HG02610 (cell line): ENCODE measurements around the gene CLDN6.
"Not testable (repeated sequence)": the region's sequence is repeated elsewhere in the genome, so short reads cannot be mapped to it uniquely, and the experiment has no call there.

Experiments used
- ATAC-seq: cut with Tn5 transposase; IDR thresholded peaks from one replicate; pipeline ENCODE4 v1.9.1; 2021; ENCODE audit warnings: mild to moderate bottlenecking, moderate library complexity; ENCODE audit not compliant: unreplicated experiment

CLDN6 gene

DNA sequence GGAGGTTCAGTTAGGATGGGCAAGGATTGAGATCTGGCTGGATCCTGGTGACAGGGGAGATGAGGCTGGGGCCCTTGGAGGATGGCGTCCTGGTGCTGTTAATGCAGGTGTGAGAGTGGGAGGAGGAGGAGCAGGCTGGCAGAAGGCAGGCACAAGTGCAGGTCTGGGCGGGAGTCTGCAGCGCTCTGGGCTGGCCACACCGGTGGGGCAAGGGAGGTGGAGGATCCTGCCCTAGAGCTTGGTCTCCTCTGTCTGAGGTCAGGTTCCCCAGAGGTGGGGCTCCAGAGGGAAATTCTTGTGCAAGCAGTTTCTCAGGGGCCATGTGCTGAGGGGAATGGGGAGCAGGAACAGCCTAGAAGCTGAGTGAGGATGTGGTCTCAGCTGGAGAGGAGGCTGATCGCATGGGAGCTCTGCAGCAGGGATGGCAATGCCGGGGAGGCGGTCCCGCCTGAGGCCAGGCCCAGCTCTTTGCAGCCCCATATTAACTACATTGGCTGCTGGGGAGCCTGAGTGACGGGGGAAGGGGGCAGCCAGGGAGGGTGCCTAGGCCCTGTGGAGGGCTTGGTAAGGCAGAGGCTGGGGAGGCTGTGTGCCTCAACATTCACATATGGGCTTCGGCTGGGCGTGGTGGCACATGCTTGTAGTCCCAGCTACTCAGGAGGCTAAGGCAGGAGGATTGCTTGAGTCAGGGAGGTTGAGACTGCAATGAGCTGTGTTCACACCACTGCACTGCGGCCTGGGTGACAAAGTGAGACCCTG is 34.8 kb upstream of the CLDN6 start:
- not testable (repeated sequence) for ATAC-seq

DNA sequence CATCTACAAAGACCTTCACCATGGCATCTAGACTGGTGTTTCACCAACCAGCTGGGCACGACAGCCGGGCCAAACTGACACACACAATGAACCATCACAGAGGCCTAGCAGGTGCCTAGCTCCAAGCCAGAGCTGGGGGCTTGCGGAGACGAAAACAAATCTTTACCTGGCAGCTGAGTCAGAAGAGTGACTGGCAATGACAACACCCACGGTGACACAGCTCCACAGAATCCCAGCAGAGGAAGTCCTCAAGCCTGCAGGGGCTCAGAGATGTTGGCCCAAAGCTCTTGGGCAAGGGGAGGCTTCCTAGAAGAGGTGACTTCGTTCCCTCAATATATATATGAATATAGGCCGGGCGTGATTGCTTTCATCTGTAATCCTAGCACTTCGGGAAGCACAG is 33.5 kb upstream of the CLDN6 start:
- ATAC-seq = no peak

DNA sequence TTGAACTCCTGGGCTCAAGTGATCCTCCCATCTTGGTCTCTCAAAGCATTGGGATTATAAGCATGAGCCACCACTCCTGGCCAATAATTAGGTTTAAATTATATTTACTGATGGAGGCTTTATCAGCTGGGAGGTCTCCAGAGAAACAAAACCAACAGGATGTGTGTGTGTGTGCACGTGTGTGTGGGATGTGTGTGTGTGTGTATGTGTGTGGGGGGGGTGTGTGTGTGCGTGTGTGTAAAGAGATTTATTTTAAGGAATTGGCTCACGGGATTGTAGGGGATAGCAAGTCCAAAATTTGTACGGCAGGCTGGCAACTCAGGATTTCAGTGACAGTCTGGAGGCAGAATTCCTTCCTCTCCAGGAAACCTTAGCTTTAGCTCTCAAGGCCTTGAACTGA is 33.0 kb upstream of the CLDN6 start:
- ATAC-seq = no peak

GRCh38 chr16:3050487-3050886 is 32.5 kb upstream of the CLDN6 start:
- no peak for ATAC-seq

DNA sequence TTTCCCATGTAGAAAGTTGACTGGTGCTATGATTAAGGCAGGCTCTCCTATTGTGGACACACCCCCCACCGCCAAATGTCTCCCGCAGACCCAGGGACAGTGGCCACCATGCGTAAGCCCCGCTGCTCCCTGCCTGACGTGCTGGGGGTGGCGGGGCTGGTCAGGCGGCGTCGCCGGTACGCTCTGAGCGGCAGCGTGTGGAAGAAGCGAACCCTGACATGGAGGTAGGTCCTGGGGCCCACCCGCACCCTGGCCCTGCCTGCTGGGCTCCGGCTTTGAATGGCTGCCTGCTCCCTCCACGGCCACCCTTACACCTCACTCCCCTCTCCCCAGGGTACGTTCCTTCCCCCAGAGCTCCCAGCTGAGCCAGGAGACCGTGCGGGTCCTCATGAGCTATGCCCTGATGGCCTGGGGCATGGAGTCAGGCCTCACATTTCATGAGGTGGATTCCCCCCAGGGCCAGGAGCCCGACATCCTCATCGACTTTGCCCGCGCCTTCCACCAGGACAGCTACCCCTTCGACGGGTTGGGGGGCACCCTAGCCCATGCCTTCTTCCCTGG is 32.0 kb upstream of the CLDN6 start:
- no peak for ATAC-seq

DNA sequence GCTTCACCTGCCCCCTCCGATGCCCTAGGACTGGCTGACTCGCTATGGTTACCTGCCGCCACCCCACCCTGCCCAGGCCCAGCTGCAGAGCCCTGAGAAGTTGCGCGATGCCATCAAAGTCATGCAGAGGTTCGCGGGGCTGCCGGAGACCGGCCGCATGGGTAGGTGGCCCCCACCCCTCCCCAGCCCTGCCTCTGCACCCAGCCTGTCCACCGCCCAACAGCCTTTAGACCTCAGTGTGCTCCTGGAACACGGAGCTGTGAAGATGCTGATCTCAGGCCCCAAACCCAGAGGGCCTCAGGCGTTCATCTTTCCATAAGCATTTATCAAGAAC is 29.4 kb upstream of the CLDN6 start:
- ATAC-seq = no peak

DNA sequence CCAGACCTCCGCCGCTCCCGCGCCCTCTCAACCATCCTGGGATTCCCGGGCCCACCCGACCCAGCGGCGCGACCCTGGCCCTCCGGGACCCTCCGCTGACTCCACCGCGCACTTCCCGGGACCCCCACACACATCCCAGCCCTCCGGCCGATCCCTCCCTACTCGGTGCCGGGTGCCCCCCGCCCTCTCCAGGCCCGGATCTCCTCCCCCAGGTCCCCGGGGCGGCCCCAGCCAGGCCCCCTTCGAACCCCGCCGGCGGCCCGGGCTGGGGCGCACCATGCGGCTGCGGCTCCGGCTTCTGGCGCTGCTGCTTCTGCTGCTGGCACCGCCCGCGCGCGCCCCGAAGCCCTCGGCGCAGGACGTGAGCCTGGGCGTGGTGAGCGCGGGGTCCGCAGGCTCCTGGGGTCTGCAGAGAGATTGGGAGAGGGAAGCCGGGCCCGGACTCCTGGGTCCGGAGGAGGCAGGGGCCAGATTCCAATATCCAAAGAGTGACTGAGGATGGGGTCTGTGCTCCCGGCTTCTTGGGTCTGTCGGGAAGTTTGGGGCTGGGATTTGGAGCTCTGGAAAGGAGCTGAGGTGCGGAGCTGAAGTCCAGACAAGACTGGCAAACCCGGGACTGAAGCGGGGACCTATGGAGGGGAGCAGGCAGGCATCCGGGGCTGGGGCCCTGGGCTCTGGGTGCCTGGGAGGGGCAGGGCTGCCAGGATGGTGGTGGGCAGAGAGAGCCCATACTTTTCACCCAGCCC is 28.8 kb upstream of the CLDN6 start:
- ATAC-seq = no peak

- no peak for ATAC-seq
Observed at GRCh38 chr16:3045758-3046640, 28.0 kb upstream of the CLDN6 start, which contains the start of gene MMP25. Gene MMP25, plus strand, starts transcription at chr16:3046561. Its CDS starts 357 bp downstream, at chr16:3046918.

DNA sequence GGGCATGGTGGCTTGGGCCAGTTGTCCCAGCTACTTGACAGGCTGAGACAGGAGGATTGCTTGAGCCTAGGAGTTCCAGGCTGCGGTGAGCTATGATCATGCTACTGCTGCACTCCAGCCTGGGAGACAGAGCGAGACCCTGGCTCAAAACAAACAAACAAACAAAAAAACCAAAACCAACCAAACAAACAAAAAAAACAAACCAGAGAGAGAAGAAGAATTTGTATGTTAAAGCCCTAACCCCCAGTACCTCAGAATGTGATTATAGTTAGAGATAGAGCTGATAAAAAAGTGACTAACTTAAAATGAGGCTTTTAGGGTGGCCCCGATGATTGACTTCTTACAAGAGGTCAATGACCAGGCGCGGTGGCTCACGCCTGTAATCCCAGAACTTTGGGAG is 26.7 kb upstream of the CLDN6 start:
- no peak for ATAC-seq

- ATAC-seq = no peak
Observed at GRCh38 chr16:3042376-3042775, 24.4 kb upstream of the CLDN6 start.

DNA sequence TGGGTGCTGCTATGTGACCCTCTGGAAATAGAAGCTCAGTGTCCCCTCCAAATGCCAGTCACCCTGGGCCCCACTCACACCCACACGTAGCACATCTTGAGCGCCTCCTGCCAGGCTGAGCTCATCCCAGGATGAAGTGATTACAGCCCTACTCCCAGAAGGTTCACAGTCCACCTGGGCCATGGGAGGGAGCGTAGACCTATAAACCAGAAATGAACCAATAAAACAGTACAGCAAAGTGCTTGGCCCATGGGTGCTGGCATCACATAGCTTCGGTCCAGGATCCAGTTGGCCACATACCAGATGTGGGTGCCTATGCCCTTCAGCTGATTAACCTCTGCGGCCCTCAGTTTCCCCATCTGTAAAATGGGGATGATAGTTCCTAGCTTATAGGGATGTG is 20.9 kb upstream of the CLDN6 start:
- no peak for ATAC-seq

- ATAC-seq = no peak
Observed at GRCh38 chr16:3038256-3038655, 20.3 kb upstream of the CLDN6 start.

- ATAC-seq = no peak
Observed at GRCh38 chr16:3036726-3037315, 18.8 kb upstream of the CLDN6 start, which contains the start of gene BICDL2. Gene BICDL2, minus strand, starts transcription at chr16:3036944. Its CDS starts 1,448 bp downstream, at chr16:3035496.

DNA sequence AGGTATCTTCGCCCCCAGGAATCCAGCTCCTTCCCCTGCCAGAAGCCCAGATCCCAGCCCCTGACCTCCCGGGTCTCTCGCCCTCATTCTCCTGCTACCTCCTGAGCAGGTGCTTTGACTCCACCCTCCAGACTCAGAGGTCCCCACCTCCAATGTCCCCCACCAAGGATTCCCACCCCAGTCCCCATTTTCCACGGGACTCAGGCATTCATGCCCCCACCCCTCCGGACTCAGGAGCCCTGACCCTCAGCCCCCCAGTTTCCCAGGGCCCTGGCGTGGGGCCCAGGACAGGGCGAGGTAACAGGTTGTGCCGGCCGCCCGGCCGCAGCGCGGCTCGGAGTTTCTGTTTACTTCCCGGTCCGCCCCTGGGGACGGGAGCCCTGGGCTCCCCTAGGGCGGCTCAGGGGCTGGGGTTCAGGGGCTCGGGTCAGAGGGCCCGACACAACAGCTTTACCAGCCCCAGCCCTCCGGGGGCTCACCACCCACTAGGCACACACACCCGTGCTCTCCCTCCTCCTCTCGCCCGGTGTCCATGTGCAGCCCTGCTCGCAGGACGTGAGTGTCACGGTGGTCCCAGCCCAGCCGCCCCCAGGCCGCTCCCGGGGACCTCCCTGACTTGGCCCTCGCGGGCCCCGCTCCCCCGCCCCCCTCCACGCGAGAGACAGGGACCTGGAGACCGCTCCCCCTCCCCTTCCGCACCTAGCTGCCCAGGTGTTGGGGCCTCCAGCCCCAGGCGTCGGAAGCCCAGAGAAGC is 18.2 kb upstream of the CLDN6 start:
- no peak for ATAC-seq

GRCh38 chr16:3035289-3035971 is 17.4 kb upstream of the CLDN6 start:
- ATAC-seq = no peak

DNA sequence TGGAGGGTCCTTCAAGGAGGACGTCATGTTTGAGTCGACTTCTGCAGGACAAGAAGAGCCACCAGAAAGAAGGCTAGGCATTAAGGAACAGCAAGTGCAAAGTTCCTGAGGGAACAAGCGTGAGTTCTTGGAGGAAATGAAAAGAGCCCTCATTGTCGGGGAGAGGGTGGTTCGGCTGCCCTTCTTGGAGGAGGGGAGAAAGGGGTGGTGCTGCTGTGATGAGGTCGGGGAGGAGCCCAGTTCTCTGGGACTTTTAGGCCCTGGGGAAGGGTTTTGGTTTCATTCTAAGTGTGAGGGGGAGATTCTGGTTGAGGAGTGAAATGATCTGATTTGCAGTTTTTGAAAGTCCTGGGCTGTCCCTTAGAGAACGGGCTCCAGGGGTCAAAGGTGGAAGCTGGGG is 14.6 kb upstream of the CLDN6 start:
- ATAC-seq = no peak

DNA sequence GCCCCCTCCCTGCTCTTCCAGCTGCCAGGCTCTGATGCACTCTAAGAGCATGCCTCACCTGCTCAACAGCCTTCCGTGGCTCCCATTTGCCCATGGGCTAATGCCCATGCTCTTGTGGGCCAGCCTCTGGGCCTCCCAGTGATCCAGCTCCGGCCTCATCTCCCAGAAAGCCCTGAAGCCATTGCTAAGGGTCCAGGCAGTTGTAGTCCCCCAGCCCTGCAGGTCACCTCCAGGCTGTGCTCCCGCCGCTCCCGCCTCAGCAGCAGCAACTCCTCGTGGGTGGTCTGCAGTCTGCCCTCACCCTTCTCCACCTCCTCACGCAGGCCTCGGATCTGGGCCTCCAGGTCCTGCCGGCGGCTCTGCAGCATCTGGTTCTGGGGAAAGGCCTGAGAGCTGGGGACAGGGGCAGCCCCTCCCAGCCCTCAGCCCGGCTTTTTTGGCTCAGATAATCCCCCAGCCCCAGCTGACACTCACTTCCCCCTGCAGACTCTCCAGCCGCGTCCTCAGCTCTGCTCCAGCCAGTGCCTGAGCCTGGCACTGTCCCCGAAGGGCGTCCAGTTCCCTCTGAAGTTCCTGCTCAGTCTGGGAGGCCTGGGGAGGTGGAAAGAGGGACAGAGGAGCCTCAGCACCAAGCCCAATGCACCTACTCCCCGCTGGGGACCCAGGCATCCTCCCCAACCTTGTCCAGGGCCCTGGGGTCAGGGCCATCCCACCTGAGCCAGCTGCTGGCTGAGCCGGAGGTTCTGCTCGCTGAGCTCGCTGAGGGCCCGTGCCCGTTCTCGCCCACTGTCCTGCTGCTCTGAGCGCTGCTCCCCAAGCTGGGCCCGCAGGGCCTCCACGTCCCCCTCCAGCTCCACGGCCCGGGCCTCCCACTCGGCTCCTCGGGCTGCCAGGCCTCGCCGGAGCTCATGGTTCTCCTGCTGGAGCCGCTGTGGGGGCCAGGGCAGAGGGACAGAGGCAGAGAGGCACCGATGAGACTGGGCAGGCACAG is 12.5 kb upstream of the CLDN6 start:
- no peak for ATAC-seq
